T-helper 2 cell (primary cell): ENCODE measurements around the gene FARP1.

Source experiments
- DNase-seq, 5 experiments: peaks; one replicate each; pipeline versions ENCODE4 v3.0.0 to v3.0.0-alpha.2; 2012 to 2022

Gene FARP1

GRCh38 chr13:98134901-98135300 is 8.0 kb upstream of the FARP1 start:
- DNase-seq = no peak

GRCh38 chr13:98141091-98141490 is 1.8 kb upstream of the FARP1 start:
- no peak for DNase-seq

GRCh38 chr13:98141509-98142379 is 1.1 kb upstream of the FARP1 start:
- no peak for DNase-seq

- DNase-seq = no peak
These were observed 261 bp downstream of the FARP1 start for GRCh38 chr13:98143157-98143553.

GRCh38 chr13:98143601-98144026 is 720 bp downstream of the FARP1 start:
- DNase-seq = no peak

GRCh38 chr13:98144027-98144741 is 1.3 kb downstream of the FARP1 start:
- DNase-seq = no peak

GRCh38 chr13:98144801-98145350 is 2.0 kb downstream of the FARP1 start:
- no peak for DNase-seq

- DNase-seq = no peak
These were observed 4.6 kb downstream of the FARP1 start for GRCh38 chr13:98147521-98147920.

GRCh38 chr13:98150832-98151479 is 8.1 kb downstream of the FARP1 start:
- DNase-seq = no peak

GRCh38 chr13:98155475-98156109 is 12.7 kb downstream of the FARP1 start:
- DNase-seq = no peak

GRCh38 chr13:98156259-98156658 is 13.4 kb downstream of the FARP1 start:
- no peak for DNase-seq

GRCh38 chr13:98157188-98157587 is 14.3 kb downstream of the FARP1 start:
- DNase-seq = no peak

GRCh38 chr13:98157609-98158008 is 14.7 kb downstream of the FARP1 start:
- no peak for DNase-seq

- DNase-seq = no peak
These were observed 15.4 kb downstream of the FARP1 start for GRCh38 chr13:98158172-98158899.

GRCh38 chr13:98162935-98163334 is 20.0 kb downstream of the FARP1 start:
- no peak for DNase-seq

- no peak for DNase-seq
These were observed 26.4 kb downstream of the FARP1 start for GRCh38 chr13:98169331-98169730.

GRCh38 chr13:98171900-98172589 is 29.2 kb downstream of the FARP1 start:
- no peak for DNase-seq

GRCh38 chr13:98172590-98173422 is 29.9 kb downstream of the FARP1 start:
- DNase-seq = no peak

- DNase-seq = no peak
These were observed 30.7 kb downstream of the FARP1 start for GRCh38 chr13:98173431-98174152.

GRCh38 chr13:98174307-98174706 is 31.4 kb downstream of the FARP1 start:
- no peak for DNase-seq
